HG03139 (cell line): ENCODE results near the gene ECPAS.
"Not testable (repeated sequence)": the region's sequence is repeated elsewhere in the genome, so short reads cannot be mapped to it uniquely, and the experiment has no call there.

Source experiments
- ATAC-seq: cut with Tn5 transposase; IDR thresholded peaks from one replicate; pipeline ENCODE4 v1.9.1; 2021; ENCODE audit not compliant: unreplicated experiment

The ECPAS gene

GRCh38 chr9:111483858-111484571 is at the start of gene ECPAS:
TSS of gene ECPAS (minus strand) at chr9:111484383. CDS start at chr9:111472918, 11,465 bp downstream.
- peak; percentile 46 for ATAC-seq

- no peak for ATAC-seq
Observed at GRCh38 chr9:111533099-111533790, 49.1 kb upstream of the ECPAS start.

GRCh38 chr9:111531716-111532115 is 47.5 kb upstream of the ECPAS start:
- no peak for ATAC-seq

GRCh38 chr9:111529787-111530186 is 45.6 kb upstream of the ECPAS start:
- ATAC-seq = no peak

GRCh38 chr9:111527347-111527746 is 43.2 kb upstream of the ECPAS start:
- no peak for ATAC-seq

GRCh38 chr9:111525056-111525977 is 41.1 kb upstream of the ECPAS start, which contains the start of gene ZNF483:
TSS of gene ZNF483 (plus strand) at chr9:111525179. CDS start at chr9:111527396, 2,217 bp downstream.
- peak; percentile 40 for ATAC-seq

GRCh38 chr9:111524731-111525055 is 40.5 kb upstream of the ECPAS start:
- ATAC-seq = no peak

GRCh38 chr9:111516061-111516465 is 31.9 kb upstream of the ECPAS start:
- ATAC-seq = no peak

- no peak for ATAC-seq
Observed at GRCh38 chr9:111514967-111515366, 30.8 kb upstream of the ECPAS start.

GRCh38 chr9:111511581-111511980 is 27.4 kb upstream of the ECPAS start:
- ATAC-seq = not testable (repeated sequence)

- ATAC-seq = no peak
Observed at GRCh38 chr9:111502506-111502905, 18.3 kb upstream of the ECPAS start.

- ATAC-seq = no peak
Observed at GRCh38 chr9:111501648-111502047, 17.5 kb upstream of the ECPAS start.

GRCh38 chr9:111501005-111501562 is 16.9 kb upstream of the ECPAS start:
- no peak for ATAC-seq

- not testable (repeated sequence) for ATAC-seq
Observed at GRCh38 chr9:111497196-111497595, 13.0 kb upstream of the ECPAS start.

- no peak for ATAC-seq
Observed at GRCh38 chr9:111484572-111484894, 350 bp upstream of the ECPAS start.

GRCh38 chr9:111483439-111483857 is 735 bp downstream of the ECPAS start:
- ATAC-seq = peak; percentile 31

GRCh38 chr9:111482694-111483438 is 1.3 kb downstream of the ECPAS start:
- ATAC-seq = peak; percentile 48

- ATAC-seq = no peak
Observed at GRCh38 chr9:111481885-111482636, 2.1 kb downstream of the ECPAS start.

GRCh38 chr9:111477677-111478076 is 6.5 kb downstream of the ECPAS start:
- no peak for ATAC-seq

GRCh38 chr9:111475195-111475594 is 9.0 kb downstream of the ECPAS start:
- ATAC-seq = no peak
